Measurements from ENCODE around the gene ZNF320.
"Not testable (repeated sequence)": the region's sequence is repeated elsewhere in the genome, so short reads cannot be mapped to it uniquely, and the experiment has no call there.

Gene ZNF320

DNA sequence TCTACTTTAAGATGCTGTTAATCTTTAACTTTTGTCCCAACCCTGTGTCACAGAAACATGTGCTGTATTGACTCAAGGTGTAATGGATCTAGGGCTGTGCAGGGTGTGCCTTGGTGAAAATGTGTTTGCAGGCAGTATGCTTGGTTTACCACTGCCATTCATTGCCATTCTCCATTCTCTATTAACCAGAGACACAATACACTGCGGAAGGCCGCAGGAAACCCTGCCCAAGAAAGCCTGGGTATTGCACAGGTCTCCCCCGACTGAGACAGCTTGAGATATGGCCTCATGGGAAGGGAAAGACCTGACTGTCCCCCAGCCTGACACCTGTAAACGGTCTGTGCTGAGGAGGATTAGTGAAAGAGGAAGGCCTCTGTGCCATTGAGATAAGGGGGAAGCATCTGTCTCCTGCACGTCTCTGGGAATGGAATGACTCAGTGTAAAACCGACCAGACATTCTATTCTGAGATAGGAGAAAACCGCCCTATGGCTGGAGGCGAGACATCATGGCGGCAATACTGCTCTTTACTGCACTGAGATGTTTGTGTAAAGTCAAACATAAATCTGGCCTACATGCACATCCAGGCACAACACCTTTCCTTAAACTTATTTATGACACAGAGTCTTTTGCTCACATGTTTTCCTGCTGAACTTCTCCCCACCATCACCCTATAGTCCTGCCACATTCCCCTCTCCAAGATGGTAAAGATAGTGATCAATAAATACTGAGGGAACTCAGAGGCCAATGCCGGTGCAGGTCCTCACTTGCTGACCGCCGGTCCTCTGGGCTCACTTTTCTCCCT lies 38.9 kb upstream of the ZNF320 start:
- Histone ChIP-seq H3K4me1 (no peaks in the 10 kb centered on the region), H3K4me3 (ENCODE audit: low read depth, low read length) (no peak overlapping the region)
- DNase-seq, result no peak

DNA sequence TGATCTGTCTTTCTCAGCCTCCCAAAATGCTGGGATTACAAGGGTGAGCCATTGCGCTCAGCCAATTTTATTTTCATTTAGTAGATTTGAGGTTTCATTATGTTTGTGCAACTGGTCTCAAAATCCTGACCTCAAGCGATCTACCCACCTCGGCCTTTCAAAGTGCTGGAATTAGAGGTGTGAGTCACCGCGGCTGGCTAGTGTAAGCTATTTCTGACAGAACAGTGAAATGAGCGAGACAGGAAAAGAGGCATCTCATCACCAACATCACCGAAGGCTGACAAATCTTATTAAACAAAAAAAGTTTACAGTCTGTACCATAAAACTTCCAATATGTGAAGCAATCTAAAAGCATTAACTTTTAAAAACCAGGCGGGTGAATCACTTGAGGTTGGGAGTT lies 38.0 kb upstream of the ZNF320 start:
- TF ChIP-seq, protein P1, sequence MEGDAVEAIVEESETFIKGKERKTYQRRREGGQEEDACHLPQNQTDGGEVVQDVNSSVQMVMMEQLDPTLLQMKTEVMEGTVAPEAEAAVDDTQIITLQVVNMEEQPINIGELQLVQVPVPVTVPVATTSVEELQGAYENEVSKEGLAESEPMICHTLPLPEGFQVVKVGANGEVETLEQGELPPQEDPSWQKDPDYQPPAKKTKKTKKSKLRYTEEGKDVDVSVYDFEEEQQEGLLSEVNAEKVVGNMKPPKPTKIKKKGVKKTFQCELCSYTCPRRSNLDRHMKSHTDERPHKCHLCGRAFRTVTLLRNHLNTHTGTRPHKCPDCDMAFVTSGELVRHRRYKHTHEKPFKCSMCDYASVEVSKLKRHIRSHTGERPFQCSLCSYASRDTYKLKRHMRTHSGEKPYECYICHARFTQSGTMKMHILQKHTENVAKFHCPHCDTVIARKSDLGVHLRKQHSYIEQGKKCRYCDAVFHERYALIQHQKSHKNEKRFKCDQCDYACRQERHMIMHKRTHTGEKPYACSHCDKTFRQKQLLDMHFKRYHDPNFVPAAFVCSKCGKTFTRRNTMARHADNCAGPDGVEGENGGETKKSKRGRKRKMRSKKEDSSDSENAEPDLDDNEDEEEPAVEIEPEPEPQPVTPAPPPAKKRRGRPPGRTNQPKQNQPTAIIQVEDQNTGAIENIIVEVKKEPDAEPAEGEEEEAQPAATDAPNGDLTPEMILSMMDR (IDR thresholded peaks at IDR 0.05; ENCODE audit: low read depth, low read length), result no peak
- no peak for DNase-seq
- H3K36me3 ChIP-seq, result no peaks in the 10 kb centered on the region

More for the DNA sequence above, 38.9 kb upstream of the ZNF320 start:
- Histone ChIP-seq H3K9me3 (no peaks in the 10 kb centered on the region; the same call in 1 of the 2 replicates), H3K27me3 (no peaks in the 10 kb centered on the region), H3K36me3 (no peaks in the 10 kb centered on the region)
- TF ChIP-seq, protein P1 (IDR thresholded peaks at IDR 0.05; ENCODE audit: low read depth, low read length), result no peak

DNA sequence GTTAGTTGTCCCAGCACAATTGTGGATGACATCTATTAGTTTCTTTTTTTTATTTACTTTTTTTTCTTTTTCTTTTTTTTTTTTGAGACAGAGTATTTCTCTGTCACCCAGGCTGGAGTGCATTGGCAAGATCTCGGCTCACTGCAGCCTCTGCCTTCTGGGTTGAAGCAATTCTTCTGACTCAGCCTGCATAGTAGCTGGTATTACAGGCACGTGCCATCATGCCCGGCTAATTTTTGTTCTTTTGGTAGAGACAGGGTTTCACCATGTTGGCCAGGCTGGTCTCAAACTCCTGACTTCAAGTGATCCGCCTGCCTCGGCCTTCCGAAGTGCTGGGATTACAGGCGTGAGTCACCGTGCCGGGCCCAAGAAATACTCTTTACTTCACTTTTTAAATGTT lies 27.2 kb upstream of the ZNF320 start:
- not testable (repeated sequence) for H3K4me1 ChIP-seq; DNase-seq; H3K4me3 ChIP-seq (ENCODE audit: low read depth, low read length); H3K9me3 ChIP-seq; H3K36me3 ChIP-seq; H3K27me3 ChIP-seq

More for the DNA sequence above, 38.0 kb upstream of the ZNF320 start:
- no peaks in the 10 kb centered on the region for H3K4me1 ChIP-seq
- H3K4me3 ChIP-seq (ENCODE audit: low read depth, low read length), result no peak overlapping the region
- H3K9me3 ChIP-seq, result no peaks in the 10 kb centered on the region; the same call in 1 of the 2 replicates
- H3K27me3 ChIP-seq, result no peaks in the 10 kb centered on the region

DNA sequence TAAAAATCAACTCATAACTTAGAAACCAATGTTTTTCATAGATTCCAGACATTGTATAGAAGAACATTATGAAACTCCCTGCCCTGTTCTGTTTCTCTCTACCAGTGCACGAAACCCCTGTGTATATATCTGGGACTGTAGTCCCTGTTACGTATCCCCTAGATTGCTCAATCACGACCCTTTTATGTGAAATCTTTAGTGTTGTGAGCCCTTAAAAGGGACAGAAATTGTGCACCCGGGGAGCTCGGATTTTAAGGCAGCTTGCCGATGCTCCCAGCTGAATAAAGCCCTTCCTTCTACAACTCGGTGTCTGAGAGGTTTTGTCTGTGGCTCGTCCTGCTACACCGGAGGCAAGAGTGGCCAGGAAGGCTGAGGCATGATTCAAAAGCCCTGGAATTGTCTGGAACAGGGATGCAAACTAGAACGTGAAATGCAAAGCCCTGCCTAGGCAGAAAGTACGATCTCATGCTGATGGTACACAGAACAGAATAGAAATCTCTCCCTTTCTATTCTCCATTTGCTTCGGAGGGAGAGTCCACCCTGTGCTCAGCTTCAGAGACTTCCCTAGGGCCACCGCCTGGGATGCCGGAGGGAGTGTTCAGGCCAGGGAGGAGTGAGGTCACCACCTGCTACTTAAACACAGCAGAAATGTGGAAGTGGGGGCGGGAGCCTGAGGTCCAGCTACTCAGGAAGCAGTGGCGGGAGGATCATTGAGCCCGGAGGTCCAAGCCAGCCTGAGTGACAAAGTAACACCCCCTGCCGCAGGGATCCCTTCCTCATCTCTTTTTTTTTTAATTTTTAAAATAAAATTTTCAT lies 26.6 kb upstream of the ZNF320 start:
- Histone ChIP-seq H3K27me3 (no peaks in the 10 kb centered on the region), H3K9me3 (no peaks in the 10 kb centered on the region), H3K4me3 (ENCODE audit: low read depth, low read length) (no peak overlapping the region), H3K4me1 (no peaks in the 10 kb centered on the region), H3K36me3 (no peaks in the 10 kb centered on the region)
- DNase-seq, result no peak
- TF ChIP-seq, protein P1 (IDR thresholded peaks at IDR 0.05; ENCODE audit: low read depth, low read length), result no peak

DNA sequence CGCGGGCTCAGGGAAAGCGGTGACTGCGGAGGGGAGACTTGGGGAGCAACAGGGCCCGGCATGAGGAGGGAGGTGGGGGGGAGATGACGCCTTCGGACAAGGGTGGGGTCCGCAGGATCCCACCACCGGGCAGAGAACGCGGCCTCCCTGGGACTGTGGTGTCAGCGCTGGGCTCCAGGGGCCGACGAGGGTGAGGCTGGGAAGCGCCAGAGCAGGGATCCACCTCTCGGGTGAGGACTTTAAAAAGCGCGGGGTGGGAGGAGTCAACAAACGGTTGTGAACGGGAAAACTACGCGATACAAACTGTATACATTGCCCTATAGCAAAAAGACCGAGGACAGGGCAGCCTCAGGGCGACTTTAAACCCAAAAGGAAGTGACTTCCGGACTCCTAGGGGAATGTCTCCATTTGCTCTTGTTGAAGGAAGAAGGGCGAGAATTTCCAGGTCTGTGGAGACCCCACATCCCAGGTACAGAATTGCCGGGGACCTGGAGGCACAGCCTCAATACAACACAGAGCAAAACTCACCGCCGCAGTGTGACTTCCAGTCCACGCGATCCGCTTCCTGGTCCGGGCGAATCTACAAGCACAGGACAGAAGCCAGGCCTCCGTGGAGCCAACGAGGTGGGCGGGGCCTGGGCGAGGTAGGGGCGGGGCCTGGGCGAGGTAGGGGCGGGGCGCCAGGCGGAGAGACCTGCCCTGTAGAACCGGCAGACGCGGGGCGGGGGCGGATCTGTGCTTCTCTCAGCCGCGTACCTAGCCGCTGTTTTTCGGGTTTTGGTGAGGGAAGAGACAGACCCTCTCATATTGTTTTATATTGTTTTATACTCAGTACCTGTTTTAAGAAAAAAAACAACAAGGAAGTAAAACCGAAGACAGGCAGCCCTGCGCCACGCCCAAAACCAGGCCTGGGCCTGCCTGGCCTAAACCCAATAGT lies 25.7 kb upstream of the ZNF320 start, which contains the start of gene ZNF888:
TSS of gene ZNF888 (minus strand) at position 588 of the 937 bp plus-strand sequence. CDS start 5,555 bp downstream, outside the sequence.
- Histone ChIP-seq H3K36me3 (no peaks in the 10 kb centered on the region), H3K27me3 (no peaks in the 10 kb centered on the region), H3K9me3 (no peaks in the 10 kb centered on the region), H3K4me1 (no peaks in the 10 kb centered on the region), H3K4me3 (ENCODE audit: low read depth, low read length) (peak within 1 kb of the TSS; percentile 68)
- DNase-seq, result peak; percentile 83
- TF ChIP-seq, protein P1 (IDR thresholded peaks at IDR 0.05; ENCODE audit: low read depth, low read length), result no peak

DNA sequence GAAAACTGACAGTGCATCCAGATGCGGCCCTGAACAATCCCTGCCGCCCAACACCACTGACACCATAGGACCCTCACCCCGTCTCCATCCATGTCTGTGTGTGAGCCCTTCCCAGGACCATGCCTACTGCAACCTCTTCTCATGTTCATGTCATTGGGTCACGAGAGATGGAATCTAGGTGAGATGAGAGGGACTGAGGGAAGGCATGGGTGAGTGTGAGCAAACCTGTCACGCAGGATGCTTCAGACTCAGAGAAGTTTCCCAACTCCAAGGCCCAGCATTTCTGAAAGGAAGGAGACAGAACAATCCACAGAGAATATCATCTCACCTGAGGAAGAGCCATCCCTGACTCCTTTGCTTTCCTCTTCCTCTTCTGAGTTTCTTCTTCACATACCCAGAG lies 20.1 kb upstream of the ZNF320 start:
- no peaks in the 10 kb centered on the region for H3K4me1 ChIP-seq
- DNase-seq, result no peak
- no peaks in the 10 kb centered on the region for H3K9me3 ChIP-seq
- H3K27me3 ChIP-seq, result no peaks in the 10 kb centered on the region
- H3K4me3 ChIP-seq (ENCODE audit: low read depth, low read length), result no peak overlapping the region
- no peaks in the 10 kb centered on the region for H3K36me3 ChIP-seq
- TF ChIP-seq, protein P1 (IDR thresholded peaks at IDR 0.05; ENCODE audit: low read depth, low read length), result no peak

Measured in BE2C (cell line).